ENCODE results near the gene TBC1D32. TPM values are rescaled to one million over a fixed set of nuclear protein-coding genes. Genes with fewer than 3 reads are reported as not detected.
"Not testable (repeated sequence)": the region's sequence is repeated elsewhere in the genome, so short reads cannot be mapped to it uniquely, and the experiment has no call there.

The TBC1D32 gene
- total RNA-seq, 4 donors from 2014 or later, result 13.4 to 49.6 (median 22.6) TPM

DNA sequence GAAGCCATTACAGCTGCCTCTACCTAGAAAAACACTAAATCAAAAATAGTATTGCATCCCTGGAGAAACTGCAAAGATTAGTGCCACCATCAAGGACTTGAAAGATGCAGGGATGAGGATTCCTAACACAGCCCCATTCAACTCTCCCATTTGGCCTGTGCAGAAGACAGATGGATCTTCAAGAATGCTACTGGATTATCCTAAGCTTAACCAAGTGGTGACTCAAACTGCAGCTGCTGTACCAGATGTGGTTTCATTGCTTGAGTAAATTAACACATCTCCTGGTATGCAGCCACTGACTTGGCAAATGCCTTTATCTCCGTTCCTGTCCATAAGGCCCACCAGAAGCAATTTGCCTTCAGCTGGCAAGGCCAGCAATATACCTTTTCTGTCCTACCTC, 117.4 kb downstream of the TBC1D32 start:
- Histone ChIP-seq H3K27me3 (no peaks in the 10 kb centered on the region), H3K27ac (no peak overlapping the region), H3K9me3 (no peaks in the 10 kb centered on the region), H3K4me3 (no peak overlapping the region), H3K36me3 (no peaks in the 10 kb centered on the region), H3K4me1 (no peaks in the 10 kb centered on the region)
- no peak for DNase-seq
- TF ChIP-seq POLR2A (IDR thresholded peaks at IDR 0.05) (no peak), POLR2AphosphoS5 (IDR thresholded peaks at IDR 0.05) (no peak), EP300 (IDR thresholded peaks at IDR 0.05; ENCODE audit: low read depth) (no peak)
- TF ChIP-seq, protein P1, sequence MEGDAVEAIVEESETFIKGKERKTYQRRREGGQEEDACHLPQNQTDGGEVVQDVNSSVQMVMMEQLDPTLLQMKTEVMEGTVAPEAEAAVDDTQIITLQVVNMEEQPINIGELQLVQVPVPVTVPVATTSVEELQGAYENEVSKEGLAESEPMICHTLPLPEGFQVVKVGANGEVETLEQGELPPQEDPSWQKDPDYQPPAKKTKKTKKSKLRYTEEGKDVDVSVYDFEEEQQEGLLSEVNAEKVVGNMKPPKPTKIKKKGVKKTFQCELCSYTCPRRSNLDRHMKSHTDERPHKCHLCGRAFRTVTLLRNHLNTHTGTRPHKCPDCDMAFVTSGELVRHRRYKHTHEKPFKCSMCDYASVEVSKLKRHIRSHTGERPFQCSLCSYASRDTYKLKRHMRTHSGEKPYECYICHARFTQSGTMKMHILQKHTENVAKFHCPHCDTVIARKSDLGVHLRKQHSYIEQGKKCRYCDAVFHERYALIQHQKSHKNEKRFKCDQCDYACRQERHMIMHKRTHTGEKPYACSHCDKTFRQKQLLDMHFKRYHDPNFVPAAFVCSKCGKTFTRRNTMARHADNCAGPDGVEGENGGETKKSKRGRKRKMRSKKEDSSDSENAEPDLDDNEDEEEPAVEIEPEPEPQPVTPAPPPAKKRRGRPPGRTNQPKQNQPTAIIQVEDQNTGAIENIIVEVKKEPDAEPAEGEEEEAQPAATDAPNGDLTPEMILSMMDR (IDR thresholded peaks at IDR 0.05), result no peak
- in situ Hi-C loops (cut with MboI; ENCODE audit: low pct_ligation_motif_present in 1 of 4, low pct_unique_long_range_greater_than_20kb in 1 of 4, low sequenced_read_pairs in 3 of 4), result loop anchor here in 1 of 4 donors (25.0 kb wide), 1 partner anchor 155 kb away; no protein-coding TSS in a partner anchor
- WGBS, 2 donors (ENCODE audit: low coverage in 1 of 2), result 56 to 84% methylated on average over 1 of the region's 1 CpG
- intact Hi-C loops (cut with DNase I; ENCODE audit: low total_unique reads), result no loop called here

DNA sequence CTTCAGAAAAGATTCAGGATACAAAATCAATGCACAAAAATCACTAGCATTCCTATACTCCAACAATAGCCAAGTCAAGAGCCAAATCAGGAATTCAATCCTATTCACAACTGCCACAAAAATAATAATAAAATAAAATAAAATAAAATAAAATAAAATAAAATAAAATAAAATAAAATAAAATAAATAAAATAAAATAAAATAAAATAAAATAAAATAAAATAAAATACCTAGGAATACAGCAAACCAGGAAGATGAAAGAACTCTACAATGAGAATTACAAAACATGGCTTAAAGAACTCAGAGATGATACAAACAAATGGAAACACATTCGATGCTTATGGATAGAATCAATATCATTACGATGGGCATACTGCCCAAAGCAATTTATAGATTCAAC, 120.9 kb downstream of the TBC1D32 start:
- intact Hi-C loops (cut with DNase I; ENCODE audit: low total_unique reads), result not testable (repeated sequence)
- WGBS, 2 donors (ENCODE audit: low coverage in 1 of 2), result 91 to 97% methylated on average over 2 of the region's 2 CpGs

DNA sequence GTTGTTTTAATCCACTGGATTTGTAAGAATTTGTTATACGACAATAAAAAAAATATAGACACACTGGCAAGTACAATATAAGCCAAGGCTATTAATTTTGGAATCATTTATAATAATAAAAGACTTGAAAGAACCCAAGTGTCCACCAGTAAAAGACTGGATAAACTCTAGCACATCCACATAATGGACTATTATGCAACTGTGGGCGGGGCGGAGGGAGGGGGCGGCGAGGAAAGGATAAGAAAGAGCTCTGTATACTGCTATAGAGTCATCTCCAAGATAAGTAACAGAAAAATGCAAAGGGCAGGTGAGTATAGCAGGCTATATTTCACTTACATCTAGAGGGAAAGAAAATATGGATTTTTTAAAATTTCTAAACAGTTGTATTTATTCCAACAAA, 123.3 kb downstream of the TBC1D32 start:
- intact Hi-C loops (cut with DNase I; ENCODE audit: low total_unique reads), result no loop called here
- no peak overlapping the region for H3K4me3 ChIP-seq
- 82 to 93% methylated on average over 5 of the region's 5 CpGs for WGBS, 2 donors (ENCODE audit: low coverage in 1 of 2)

More for the DNA sequence above, 120.9 kb downstream of the TBC1D32 start:
- in situ Hi-C loops (cut with MboI; ENCODE audit: low pct_ligation_motif_present in 1 of 4, low pct_unique_long_range_greater_than_20kb in 1 of 4, low sequenced_read_pairs in 3 of 4), result loop anchor here in 1 of 4 donors (25.0 kb wide), 1 partner anchor 151 kb away; no protein-coding TSS in a partner anchor
- not testable (repeated sequence) for H3K4me3 ChIP-seq, H3K27ac ChIP-seq, DNase-seq, H3K27me3 ChIP-seq, H3K36me3 ChIP-seq, H3K4me1 ChIP-seq, H3K9me3 ChIP-seq

DNA sequence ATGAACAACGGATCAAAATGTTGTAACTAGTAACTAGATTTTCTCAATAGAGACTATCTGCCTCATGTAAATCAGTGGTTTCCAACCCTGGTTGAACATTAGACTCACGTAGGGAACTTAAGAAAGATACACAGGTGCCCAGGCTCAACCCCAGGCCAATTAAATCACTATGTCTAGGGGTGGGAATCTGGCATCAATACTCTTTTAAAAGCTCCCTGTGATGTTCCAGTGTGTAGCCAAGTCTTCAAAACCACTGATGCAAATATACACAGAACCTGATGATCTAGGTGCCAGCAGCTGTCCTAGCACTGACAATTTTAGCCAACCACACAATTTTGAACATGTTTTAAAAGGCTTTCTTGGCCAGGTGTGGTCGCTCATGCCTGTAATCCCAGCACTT, 128.7 kb downstream of the TBC1D32 start:
- no peak for TF ChIP-seq EP300 (IDR thresholded peaks at IDR 0.05; ENCODE audit: low read depth)
- no peak for TF ChIP-seq POLR2AphosphoS5 (IDR thresholded peaks at IDR 0.05)
- no peak for TF ChIP-seq POLR2A (IDR thresholded peaks at IDR 0.05)
- TF ChIP-seq, protein P1 (IDR thresholded peaks at IDR 0.05), result no peak
- no peak overlapping the region for H3K4me3 ChIP-seq
- intact Hi-C loops (cut with DNase I; ENCODE audit: low total_unique reads) (no loop called here), in situ Hi-C loops (cut with MboI; ENCODE audit: low pct_ligation_motif_present in 1 of 4, low pct_unique_long_range_greater_than_20kb in 1 of 4, low sequenced_read_pairs in 3 of 4) (loop anchor here in 1 of 4 donors (25.0 kb wide), 1 partner anchor 143 kb away; no protein-coding TSS in a partner anchor)
- H3K36me3 ChIP-seq, result no peaks in the 10 kb centered on the region
- 84 to 92% methylated on average over 2 to 3 of the region's 3 CpGs for WGBS, 2 donors (ENCODE audit: low coverage in 1 of 2)
- DNase-seq, result no peak
- H3K27ac ChIP-seq, result no peak overlapping the region
- no peaks in the 10 kb centered on the region for H3K27me3 ChIP-seq
- no peaks in the 10 kb centered on the region for H3K4me1 ChIP-seq
- no peaks in the 10 kb centered on the region for H3K9me3 ChIP-seq

More for the DNA sequence above, 123.3 kb downstream of the TBC1D32 start:
- in situ Hi-C loops (cut with MboI; ENCODE audit: low pct_ligation_motif_present in 1 of 4, low pct_unique_long_range_greater_than_20kb in 1 of 4, low sequenced_read_pairs in 3 of 4), result loop anchor here in 1 of 4 donors (25.0 kb wide), 1 partner anchor 149 kb away; no protein-coding TSS in a partner anchor
- no peaks in the 10 kb centered on the region for H3K4me1 ChIP-seq
- H3K27me3 ChIP-seq, result no peaks in the 10 kb centered on the region
- no peak overlapping the region for H3K27ac ChIP-seq
- TF ChIP-seq, protein P1 (IDR thresholded peaks at IDR 0.05), result no peak
- no peak for TF ChIP-seq POLR2A (IDR thresholded peaks at IDR 0.05)
- no peak for TF ChIP-seq POLR2AphosphoS5 (IDR thresholded peaks at IDR 0.05)
- TF ChIP-seq EP300 (IDR thresholded peaks at IDR 0.05; ENCODE audit: low read depth), result no peak
- H3K36me3 ChIP-seq, result no peaks in the 10 kb centered on the region
- H3K9me3 ChIP-seq, result no peaks in the 10 kb centered on the region
- DNase-seq, result no peak

DNA sequence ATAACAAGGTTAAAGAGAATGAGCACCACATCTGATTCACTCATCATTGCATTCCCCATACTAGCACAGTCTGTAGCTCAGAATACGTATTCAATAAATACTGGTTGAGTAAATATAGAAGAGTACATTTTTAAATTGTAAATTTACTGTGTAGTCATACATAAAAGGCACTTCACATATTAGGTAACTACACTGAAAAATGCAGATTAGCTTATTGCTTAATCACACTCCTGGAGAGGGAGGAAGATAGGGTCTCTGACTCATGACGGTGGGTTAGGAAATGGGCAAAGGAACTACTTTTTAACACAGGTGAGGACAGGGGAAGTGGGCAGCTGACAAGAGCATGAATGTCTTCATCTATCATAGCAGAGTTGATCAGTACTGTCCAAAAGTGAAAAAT, 133.2 kb downstream of the TBC1D32 start:
- Histone ChIP-seq H3K36me3 (no peaks in the 10 kb centered on the region), H3K9me3 (no peaks in the 10 kb centered on the region), H3K27me3 (no peaks in the 10 kb centered on the region), H3K4me1 (no peaks in the 10 kb centered on the region), H3K4me3 (no peak overlapping the region), H3K27ac (no peak overlapping the region)
- intact Hi-C loops (cut with DNase I; ENCODE audit: low total_unique reads), result no loop called here
- in situ Hi-C loops (cut with MboI; ENCODE audit: low pct_ligation_motif_present in 1 of 4, low pct_unique_long_range_greater_than_20kb in 1 of 4, low sequenced_read_pairs in 3 of 4), result loop anchor here in 1 of 4 donors (25.0 kb wide), 1 partner anchor 139 kb away; no protein-coding TSS in a partner anchor
- WGBS, 2 donors (ENCODE audit: low coverage in 1 of 2), result 71 to 80% methylated on average over 2 of the region's 2 CpGs
- no peak for DNase-seq
- no peak for TF ChIP-seq POLR2AphosphoS5 (IDR thresholded peaks at IDR 0.05)
- TF ChIP-seq EP300 (IDR thresholded peaks at IDR 0.05; ENCODE audit: low read depth), result no peak
- TF ChIP-seq, protein P1 (IDR thresholded peaks at IDR 0.05), result no peak

DNA sequence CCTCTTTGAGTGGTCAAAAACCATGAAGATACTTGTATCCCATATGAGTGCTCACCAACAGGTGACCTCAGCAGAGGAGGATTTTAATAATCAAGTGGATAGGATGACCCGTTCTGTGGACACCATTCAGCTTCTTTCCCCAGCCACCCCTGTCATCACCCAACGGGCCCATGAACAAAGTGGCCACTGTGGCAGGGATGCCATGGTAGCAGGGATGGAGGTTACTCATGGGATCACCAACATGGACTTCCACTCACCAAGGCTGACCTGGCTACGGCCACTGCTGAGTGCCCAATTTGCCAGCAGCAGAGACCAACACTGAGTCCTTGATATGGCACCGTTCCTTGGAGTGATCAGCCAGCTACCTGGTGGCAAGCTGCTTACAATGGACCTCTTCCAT, 138.2 kb downstream of the TBC1D32 start:
- H3K4me3 ChIP-seq; H3K27me3 ChIP-seq; intact Hi-C loops (cut with DNase I; ENCODE audit: low total_unique reads); in situ Hi-C loops (cut with MboI; ENCODE audit: low pct_ligation_motif_present in 1 of 4, low pct_unique_long_range_greater_than_20kb in 1 of 4, low sequenced_read_pairs in 3 of 4); H3K36me3 ChIP-seq; H3K9me3 ChIP-seq; H3K4me1 ChIP-seq; H3K27ac ChIP-seq; DNase-seq: not testable (repeated sequence)
- 96% methylated on average over 4 of the region's 4 CpGs; no CpG with 5 or more reads in 1 of the 2 donors for WGBS, 2 donors (ENCODE audit: low coverage in 1 of 2)
